CD8-positive, alpha-beta memory T cell (primary cell): ENCODE results near the gene RAET1G. TPM values are rescaled to one million over a fixed set of nuclear protein-coding genes. Genes with fewer than 3 reads are reported as not detected.

Experiments used
- CTCF ChIA-PET: fragments of 350-600 bp; sonication (Branson Sonifier 250); formaldehyde crosslinking; loops from one replicate; lab custom pipeline; 2021; ENCODE audit warnings: antibody characterized with exemption; lab: Charles Lee
- POLR2A ChIA-PET: fragments of 350-600 bp; sonication (Branson Sonifier 250); formaldehyde crosslinking; loops from one replicate; lab custom pipeline; 2021; ENCODE audit warnings: antibody characterized with exemption; lab: Charles Lee
- DNase-seq, 5 donors: peaks; one replicate each; pipeline versions ENCODE4 v3.0.0 to v3.0.0-alpha.2; 2020 to 2022; ENCODE audit warnings: mixed read lengths in 1 of 5
- H3K27ac ChIP-seq: one replicate; pipeline ENCODE4 v1.7.0; 2013; ENCODE audit warnings: low read depth, mild to moderate bottlenecking, low read length, moderate library complexity
- H3K27me3 ChIP-seq: 2 replicates; pipeline ENCODE4 v1.7.0; 2013; ENCODE audit warnings: low read length, mild to moderate bottlenecking; ENCODE audit not compliant: insufficient read depth, poor library complexity, severe bottlenecking
- H3K36me3 ChIP-seq: 2 replicates; pipeline ENCODE4 v1.7.0; 2013; ENCODE audit warnings: mild to moderate bottlenecking, low read length, moderate library complexity; ENCODE audit not compliant: insufficient read depth
- H3K4me1 ChIP-seq: 2 replicates; pipeline ENCODE4 v1.7.0; 2013; ENCODE audit warnings: mild to moderate bottlenecking, low read length, moderate library complexity; ENCODE audit not compliant: insufficient read depth
- H3K4me3 ChIP-seq: 2 replicates; pipeline ENCODE4 v1.7.0; 2013; ENCODE audit warnings: mild to moderate bottlenecking, low read length
- H3K9me3 ChIP-seq: 2 replicates; pipeline ENCODE4 v1.7.0; 2013; ENCODE audit warnings: mild to moderate bottlenecking, low read length
- H3K27ac Mint-ChIP-seq, 8 donors: one replicate each; pipeline ENCODE4 v1.8.0; 2020 to 2021; ENCODE audit warnings: mixed read lengths in 8 of 8, mild to moderate bottlenecking in 6 of 8, inconsistent platforms in 3 of 8, moderate library complexity in 3 of 8
- H3K27me3 Mint-ChIP-seq, 2 donors: one replicate each; pipeline ENCODE4 v1.8.0; 2020 to 2021; ENCODE audit warnings: mixed read lengths in 2 of 2, mild to moderate bottlenecking in 1 of 2, moderate library complexity in 1 of 2
- H3K36me3 Mint-ChIP-seq, 3 donors: one replicate each; pipeline ENCODE4 v1.8.0; 2020 to 2021; ENCODE audit warnings: mixed read lengths in 3 of 3, inconsistent platforms in 1 of 3, mild to moderate bottlenecking in 1 of 3
- H3K4me1 Mint-ChIP-seq, 3 donors: one replicate each; pipeline ENCODE4 v1.8.0; 2020 to 2021; ENCODE audit warnings: mixed read lengths in 3 of 3, inconsistent platforms in 1 of 3, mild to moderate bottlenecking in 1 of 3
- H3K4me3 Mint-ChIP-seq, 7 donors: one replicate each; pipeline ENCODE4 v1.8.0; 2020 to 2021; ENCODE audit warnings: mixed read lengths in 7 of 7, mild to moderate bottlenecking in 6 of 7, moderate library complexity in 4 of 7, inconsistent platforms in 2 of 7
- H3K9me3 Mint-ChIP-seq, 5 donors: one replicate each; pipeline ENCODE4 v1.8.0; 2020 to 2022; ENCODE audit warnings: mixed read lengths in 5 of 5, mild to moderate bottlenecking in 3 of 5, moderate library complexity in 2 of 5, inconsistent platforms in 1 of 5
- polyA plus RNA-seq: library from polyadenylated mRNA; unstranded; fragments of 300-500 nt; fragmentation: Illumina TruSeq; gene quantifications from one replicate; pipeline ENCODE4 v1.2.3, GENCODE V29; 2021
- total RNA-seq, 2 experiments: library from RNA; stranded (reverse); gene quantifications; one replicate each; pipeline ENCODE4 v1.2.3, GENCODE V29; 2021

The RAET1G gene
- total and polyA plus RNA-seq, 3 experiments from 2014 or later = not detected

DNA sequence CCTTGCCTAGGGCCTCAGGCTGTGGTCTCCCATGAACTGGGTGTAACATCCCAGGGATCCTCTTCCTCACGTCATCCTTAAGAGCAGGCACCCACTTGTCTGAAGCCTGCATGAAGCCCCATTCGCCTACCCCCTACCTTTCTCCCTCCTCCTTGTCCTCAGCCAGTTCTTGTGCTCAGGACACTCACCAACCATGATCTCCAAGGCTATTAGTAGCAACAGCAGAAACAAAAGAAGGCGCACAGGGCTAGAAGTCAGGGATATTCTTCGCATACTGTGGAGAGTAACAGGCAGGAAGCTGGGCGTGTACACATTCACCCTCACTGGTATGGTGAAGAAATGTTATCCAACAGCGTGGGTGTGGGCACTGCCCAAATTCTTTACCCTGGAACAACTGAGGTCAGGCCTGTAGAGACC, 32.3 kb downstream of the RAET1G start:
- Mint-ChIP-seq H3K4me1 (peaks cover 0 to 2% (median 0%) of the 10 kb centered on the region in 3 donors), H3K9me3 (no peaks in the 10 kb centered on the region), H3K27me3 (peaks cover 17 to 31% of the 10 kb centered on the region in 2 donors), H3K27ac (no peak overlapping the region), H3K36me3 (no peaks in the 10 kb centered on the region), H3K4me3 (no peak overlapping the region)
- Histone ChIP-seq H3K27ac (no peak overlapping the region), H3K4me3 (no peak overlapping the region), H3K27me3 (no peaks in the 10 kb centered on the region), H3K9me3 (no peaks in the 10 kb centered on the region), H3K4me1 (peaks cover under 1% of the 10 kb centered on the region), H3K36me3 (no peaks in the 10 kb centered on the region)
- POLR2A ChIA-PET = no interaction called here
- DNase-seq = no peak
- CTCF ChIA-PET = no interaction called here

GRCh38 chr6:149889326-149889725, 33.6 kb downstream of the RAET1G start:
- no peak overlapping the region for H3K4me3 Mint-ChIP-seq
- H3K27ac Mint-ChIP-seq = no peak overlapping the region
- H3K36me3 Mint-ChIP-seq = no peaks in the 10 kb centered on the region
- no peaks in the 10 kb centered on the region for H3K9me3 Mint-ChIP-seq
- H3K4me1 Mint-ChIP-seq = no peaks in the 10 kb centered on the region
- CTCF ChIA-PET = no interaction called here
- POLR2A ChIA-PET = no interaction called here
- DNase-seq = no peak
- H3K36me3 ChIP-seq = no peaks in the 10 kb centered on the region
- no peaks in the 10 kb centered on the region for H3K9me3 ChIP-seq
- H3K27me3 ChIP-seq = no peaks in the 10 kb centered on the region
- H3K4me1 ChIP-seq = no peaks in the 10 kb centered on the region
- no peak overlapping the region for H3K4me3 ChIP-seq
- H3K27me3 Mint-ChIP-seq = peaks cover 21 to 35% of the 10 kb centered on the region in 2 donors
- H3K27ac ChIP-seq = no peak overlapping the region

DNA sequence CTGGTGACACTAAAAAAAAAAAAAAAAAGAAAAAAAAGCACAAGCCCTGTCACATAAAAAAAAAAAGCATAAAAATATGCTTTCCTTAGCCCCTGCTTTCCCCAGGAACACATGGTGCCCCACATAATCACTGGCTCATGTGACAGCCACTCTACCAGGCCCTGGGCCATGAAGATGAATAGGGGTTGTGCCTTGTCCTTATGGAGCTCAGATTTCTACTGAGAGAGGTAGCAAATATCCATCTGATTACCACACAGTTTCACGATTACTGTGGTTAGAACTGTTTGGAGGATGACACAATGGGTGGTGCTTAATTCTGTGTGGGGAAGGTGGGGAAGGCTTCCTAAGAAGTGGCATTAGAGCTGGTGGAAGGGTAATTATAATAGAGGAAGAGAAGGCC, 34.3 kb downstream of the RAET1G start:
- no peaks in the 10 kb centered on the region for H3K9me3 ChIP-seq
- H3K4me3 ChIP-seq = no peak overlapping the region
- no peaks in the 10 kb centered on the region for H3K27me3 ChIP-seq
- DNase-seq = no peak
- CTCF ChIA-PET = no interaction called here
- Mint-ChIP-seq H3K27ac (no peak overlapping the region), H3K9me3 (no peaks in the 10 kb centered on the region), H3K36me3 (no peaks in the 10 kb centered on the region), H3K27me3 (peaks cover 24 to 38% of the 10 kb centered on the region in 2 donors), H3K4me1 (no peaks in the 10 kb centered on the region), H3K4me3 (no peak overlapping the region)
- no peaks in the 10 kb centered on the region for H3K4me1 ChIP-seq
- POLR2A ChIA-PET = no interaction called here
- no peak overlapping the region for H3K27ac ChIP-seq
- no peaks in the 10 kb centered on the region for H3K36me3 ChIP-seq

DNA sequence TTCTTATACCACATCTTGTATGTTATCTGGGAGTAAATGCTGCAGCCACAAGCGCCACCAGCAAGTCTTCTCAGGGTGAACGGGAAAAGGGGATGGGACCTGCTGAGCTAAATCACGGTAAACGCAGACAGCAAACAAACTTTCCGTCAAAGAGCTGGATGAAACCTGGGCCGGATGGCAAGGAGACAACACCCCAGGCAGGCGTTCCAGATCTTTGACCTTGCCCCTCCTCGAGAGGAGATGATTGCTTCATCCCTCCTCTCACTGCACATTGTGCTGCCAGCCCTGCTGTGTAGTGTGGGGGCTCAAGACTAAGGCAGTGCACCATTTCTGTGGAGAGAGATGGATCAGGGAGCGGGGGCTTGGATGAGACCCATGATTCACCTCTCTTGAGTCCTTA, 34.8 kb downstream of the RAET1G start:
- H3K9me3 ChIP-seq = no peaks in the 10 kb centered on the region
- no peaks in the 10 kb centered on the region for H3K9me3 Mint-ChIP-seq
- H3K4me3 Mint-ChIP-seq = no peak overlapping the region
- H3K27me3 ChIP-seq = no peaks in the 10 kb centered on the region
- H3K27ac Mint-ChIP-seq = no peak overlapping the region
- peaks cover 24 to 35% of the 10 kb centered on the region in 2 donors for H3K27me3 Mint-ChIP-seq
- H3K36me3 ChIP-seq = no peaks in the 10 kb centered on the region
- no peak for DNase-seq
- no peaks in the 10 kb centered on the region for H3K4me1 ChIP-seq
- H3K4me3 ChIP-seq = no peak overlapping the region
- no peak overlapping the region for H3K27ac ChIP-seq
- CTCF ChIA-PET = no interaction called here
- H3K36me3 Mint-ChIP-seq = no peaks in the 10 kb centered on the region
- POLR2A ChIA-PET = no interaction called here
- H3K4me1 Mint-ChIP-seq = no peaks in the 10 kb centered on the region

- Mint-ChIP-seq H3K27me3 (peaks cover 24 to 35% of the 10 kb centered on the region in 2 donors), H3K27ac (no peak overlapping the region), H3K9me3 (no peaks in the 10 kb centered on the region), H3K4me1 (no peaks in the 10 kb centered on the region), H3K4me3 (no peak overlapping the region), H3K36me3 (no peaks in the 10 kb centered on the region)
- no peaks in the 10 kb centered on the region for H3K36me3 ChIP-seq
- no peaks in the 10 kb centered on the region for H3K27me3 ChIP-seq
- no peak for DNase-seq
- no peak overlapping the region for H3K4me3 ChIP-seq
- POLR2A ChIA-PET = no interaction called here
- no peaks in the 10 kb centered on the region for H3K9me3 ChIP-seq
- CTCF ChIA-PET = no interaction called here
- H3K4me1 ChIP-seq = no peaks in the 10 kb centered on the region
- no peak overlapping the region for H3K27ac ChIP-seq
These were observed 35.6 kb downstream of the RAET1G start for GRCh38 chr6:149887343-149887742.

DNA sequence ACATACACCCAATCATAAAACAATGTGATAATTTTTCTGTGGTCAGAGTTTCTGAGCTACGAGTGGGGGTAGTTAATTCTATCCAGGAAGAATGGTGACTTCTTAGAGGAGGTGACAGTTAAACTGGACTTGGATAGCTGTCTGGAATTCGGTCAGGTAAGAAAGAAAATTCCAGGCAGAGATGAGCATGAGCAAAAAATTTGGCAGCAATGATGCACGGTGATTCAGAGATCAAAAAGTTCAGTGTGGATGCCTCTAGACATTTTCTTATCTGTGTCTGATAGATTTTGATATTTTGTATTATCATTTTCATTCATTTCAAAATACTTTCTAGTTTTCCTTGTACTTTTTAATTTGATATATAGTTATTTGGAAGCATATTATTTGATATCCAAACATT, 37.0 kb downstream of the RAET1G start:
- ChIA-PET CTCF (no interaction called here), POLR2A (no interaction called here)
- no peaks in the 10 kb centered on the region for H3K36me3 Mint-ChIP-seq
- no peaks in the 10 kb centered on the region for H3K36me3 ChIP-seq
- H3K27me3 ChIP-seq = peaks cover 3% of the 10 kb centered on the region
- no peak for DNase-seq
- no peaks in the 10 kb centered on the region for H3K4me1 Mint-ChIP-seq
- H3K4me1 ChIP-seq = no peaks in the 10 kb centered on the region
- no peaks in the 10 kb centered on the region for H3K9me3 ChIP-seq
- peaks cover 0 to under 1% (median 0%) of the 10 kb centered on the region in 5 donors for H3K9me3 Mint-ChIP-seq
- H3K27ac Mint-ChIP-seq = no peak overlapping the region
- H3K4me3 ChIP-seq = no peak overlapping the region
- no peak overlapping the region for H3K4me3 Mint-ChIP-seq
- no peak overlapping the region for H3K27ac ChIP-seq
- H3K27me3 Mint-ChIP-seq = peaks cover 23 to 44% of the 10 kb centered on the region in 2 donors

GRCh38 chr6:149884617-149885016, 38.3 kb downstream of the RAET1G start:
- no peak overlapping the region for H3K4me3 Mint-ChIP-seq
- H3K36me3 ChIP-seq = no peaks in the 10 kb centered on the region
- H3K27ac ChIP-seq = no peak overlapping the region
- H3K9me3 Mint-ChIP-seq = peaks cover 0 to 3% (median 0%) of the 10 kb centered on the region in 5 donors
- H3K4me1 Mint-ChIP-seq = no peaks in the 10 kb centered on the region
- H3K4me3 ChIP-seq = no peak overlapping the region
- CTCF ChIA-PET = no interaction called here
- H3K36me3 Mint-ChIP-seq = no peaks in the 10 kb centered on the region
- no peak for DNase-seq
- H3K27me3 ChIP-seq = peaks cover 11% of the 10 kb centered on the region
- no peaks in the 10 kb centered on the region for H3K9me3 ChIP-seq
- H3K4me1 ChIP-seq = no peaks in the 10 kb centered on the region
- POLR2A ChIA-PET = no interaction called here
- H3K27me3 Mint-ChIP-seq = peaks cover 24 to 53% of the 10 kb centered on the region in 2 donors
- no peak overlapping the region for H3K27ac Mint-ChIP-seq

DNA sequence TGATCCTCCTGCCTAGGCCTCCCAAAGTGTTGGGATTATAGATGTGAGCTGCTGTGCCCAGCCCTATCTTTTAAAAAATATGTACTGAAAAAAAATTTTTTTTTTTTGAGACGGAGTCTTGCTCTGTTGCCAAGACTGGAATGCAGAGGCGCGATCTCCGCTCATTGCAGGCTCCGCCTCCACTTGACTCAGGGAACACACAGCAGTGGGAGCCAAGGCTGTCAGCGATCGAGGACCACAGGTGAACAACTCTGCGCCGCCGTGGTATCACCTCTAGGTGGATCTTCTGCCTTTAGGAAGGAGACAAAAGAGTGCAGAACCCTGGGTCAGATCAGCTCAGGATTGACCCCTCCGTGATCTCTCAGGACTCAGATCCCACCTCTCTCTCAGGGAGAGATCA, 38.7 kb downstream of the RAET1G start:
- ChIA-PET CTCF (no interaction called here), POLR2A (no interaction called here)
- peaks cover 28 to 53% of the 10 kb centered on the region in 2 donors for H3K27me3 Mint-ChIP-seq

GRCh38 chr6:149881860-149882259, 41.1 kb downstream of the RAET1G start:
- H3K36me3 ChIP-seq = no peaks in the 10 kb centered on the region
- POLR2A ChIA-PET = no interaction called here
- Mint-ChIP-seq H3K27me3 (peaks cover 36 to 62% of the 10 kb centered on the region in 2 donors), H3K9me3 (peaks cover 0 to 5% (median 0%) of the 10 kb centered on the region in 5 donors), H3K36me3 (peaks cover 0 to 7% (median 2%) of the 10 kb centered on the region in 3 donors), H3K27ac (no peak overlapping the region), H3K4me1 (no peaks in the 10 kb centered on the region), H3K4me3 (no peak overlapping the region)
- CTCF ChIA-PET = no interaction called here
- H3K9me3 ChIP-seq = no peaks in the 10 kb centered on the region
- DNase-seq = no peak
- no peaks in the 10 kb centered on the region for H3K4me1 ChIP-seq
- no peak overlapping the region for H3K4me3 ChIP-seq
- no peak overlapping the region for H3K27ac ChIP-seq
- H3K27me3 ChIP-seq = peaks cover 11% of the 10 kb centered on the region

More for the DNA sequence above, 38.7 kb downstream of the RAET1G start:
- Histone ChIP-seq H3K36me3 (no peaks in the 10 kb centered on the region), H3K4me1 (no peaks in the 10 kb centered on the region), H3K27me3 (peaks cover 11% of the 10 kb centered on the region), H3K27ac (no peak overlapping the region), H3K9me3 (no peaks in the 10 kb centered on the region), H3K4me3 (no peak overlapping the region)
- H3K4me1 Mint-ChIP-seq = no peaks in the 10 kb centered on the region
- no peaks in the 10 kb centered on the region for H3K36me3 Mint-ChIP-seq
- peaks cover 0 to 3% (median 0%) of the 10 kb centered on the region in 5 donors for H3K9me3 Mint-ChIP-seq
- H3K4me3 Mint-ChIP-seq = no peak overlapping the region
- no peak for DNase-seq
- H3K27ac Mint-ChIP-seq = no peak overlapping the region
